Measurements from ENCODE around the gene NHLH2.

Gene NHLH2

GRCh38 chr1:115874904-115875303, 34.0 kb upstream of the NHLH2 start:
- ATAC-seq (ENCODE audit: insufficient read depth, low read depth) (no peak), DNase-seq (no peak)
- Histone ChIP-seq H3K4me3 (ENCODE audit: low read depth in 1 of 2, low read length in 2 of 2) (no peak overlapping the region), H2AFZ (ENCODE audit: low read depth, low read length) (no peak overlapping the region), H3K79me2 (ENCODE audit: insufficient read depth, low read length) (no peaks in the 10 kb centered on the region), H4K20me1 (ENCODE audit: insufficient read depth, low read length) (no peaks in the 10 kb centered on the region), H3K9me3 (ENCODE audit: insufficient read depth, low read length, severe bottlenecking) (no peaks in the 10 kb centered on the region), H3K27me3 (ENCODE audit: insufficient read depth, low read length, poor library complexity) (peaks cover 12% of the 10 kb centered on the region), H3K27ac (ENCODE audit: low read length) (no peak overlapping the region), H3K36me3 (ENCODE audit: insufficient read depth, low read length) (no peaks in the 10 kb centered on the region), H3K4me2 (ENCODE audit: insufficient read depth, low read length) (no peak overlapping the region), H3K9ac (ENCODE audit: low read depth, low read length) (no peak overlapping the region), H3K4me1 (ENCODE audit: insufficient read depth, low read length) (no peaks in the 10 kb centered on the region)
- no peak for TF ChIP-seq EZH2 (IDR thresholded peaks at IDR 0.05; ENCODE audit: borderline replicate concordance, low read depth, low read length, severe bottlenecking)

GRCh38 chr1:115874497-115874896, 33.6 kb upstream of the NHLH2 start:
- Histone ChIP-seq H3K27me3 (ENCODE audit: insufficient read depth, low read length, poor library complexity) (peaks cover 12% of the 10 kb centered on the region), H3K4me2 (ENCODE audit: insufficient read depth, low read length) (no peak overlapping the region)
- ATAC-seq (ENCODE audit: insufficient read depth, low read depth): no peak

GRCh38 chr1:115873184-115873583, 32.3 kb upstream of the NHLH2 start:
- Histone ChIP-seq H4K20me1 (ENCODE audit: insufficient read depth, low read length) (no peaks in the 10 kb centered on the region), H3K4me1 (ENCODE audit: insufficient read depth, low read length) (no peaks in the 10 kb centered on the region), H3K9ac (ENCODE audit: low read depth, low read length) (no peak overlapping the region), H3K36me3 (ENCODE audit: insufficient read depth, low read length) (no peaks in the 10 kb centered on the region), H3K27ac (ENCODE audit: low read length) (no peak overlapping the region), H3K9me3 (ENCODE audit: insufficient read depth, low read length, severe bottlenecking) (no peaks in the 10 kb centered on the region), H3K4me2 (ENCODE audit: insufficient read depth, low read length) (no peak overlapping the region), H3K27me3 (ENCODE audit: insufficient read depth, low read length, poor library complexity) (peaks cover 10% of the 10 kb centered on the region), H3K79me2 (ENCODE audit: insufficient read depth, low read length) (no peaks in the 10 kb centered on the region), H3K4me3 (ENCODE audit: low read depth in 1 of 2, low read length in 2 of 2) (no peak overlapping the region), H2AFZ (ENCODE audit: low read depth, low read length) (no peak overlapping the region)
- DNase-seq (no peak), ATAC-seq (ENCODE audit: insufficient read depth, low read depth) (no peak)
- TF ChIP-seq CTCF (IDR thresholded peaks at IDR 0.05; ENCODE audit: borderline replicate concordance, extremely low read depth, low read length, poor library complexity, severe bottlenecking) (no peak), EZH2 (IDR thresholded peaks at IDR 0.05; ENCODE audit: borderline replicate concordance, low read depth, low read length, severe bottlenecking) (no peak)

More at GRCh38 chr1:115874497-115874896, 33.6 kb upstream of the NHLH2 start:
- DNase-seq: no peak
- no peak overlapping the region for H3K9ac ChIP-seq (ENCODE audit: low read depth, low read length)
- H3K4me1 ChIP-seq (ENCODE audit: insufficient read depth, low read length): no peaks in the 10 kb centered on the region
- no peaks in the 10 kb centered on the region for H3K9me3 ChIP-seq (ENCODE audit: insufficient read depth, low read length, severe bottlenecking)
- TF ChIP-seq EZH2 (IDR thresholded peaks at IDR 0.05; ENCODE audit: borderline replicate concordance, low read depth, low read length, severe bottlenecking) (no peak), CTCF (IDR thresholded peaks at IDR 0.05; ENCODE audit: borderline replicate concordance, extremely low read depth, low read length, poor library complexity, severe bottlenecking) (no peak)
- H2AFZ ChIP-seq (ENCODE audit: low read depth, low read length): no peak overlapping the region
- no peak overlapping the region for H3K27ac ChIP-seq (ENCODE audit: low read length)
- no peaks in the 10 kb centered on the region for H3K36me3 ChIP-seq (ENCODE audit: insufficient read depth, low read length)
- no peaks in the 10 kb centered on the region for H3K79me2 ChIP-seq (ENCODE audit: insufficient read depth, low read length)
- H3K4me3 ChIP-seq (ENCODE audit: low read depth in 1 of 2, low read length in 2 of 2): no peak overlapping the region
- H4K20me1 ChIP-seq (ENCODE audit: insufficient read depth, low read length): no peaks in the 10 kb centered on the region

- no peaks in the 10 kb centered on the region for H3K9me3 ChIP-seq (ENCODE audit: insufficient read depth, low read length, severe bottlenecking)
- H2AFZ ChIP-seq (ENCODE audit: low read depth, low read length): no peak overlapping the region
- ATAC-seq (ENCODE audit: insufficient read depth, low read depth) (no peak), DNase-seq (no peak)
- no peaks in the 10 kb centered on the region for H3K36me3 ChIP-seq (ENCODE audit: insufficient read depth, low read length)
- TF ChIP-seq EZH2 (IDR thresholded peaks at IDR 0.05; ENCODE audit: borderline replicate concordance, low read depth, low read length, severe bottlenecking) (no peak), CTCF (IDR thresholded peaks at IDR 0.05; ENCODE audit: borderline replicate concordance, extremely low read depth, low read length, poor library complexity, severe bottlenecking) (no peak)
- H3K4me1 ChIP-seq (ENCODE audit: insufficient read depth, low read length): no peaks in the 10 kb centered on the region
- H3K9ac ChIP-seq (ENCODE audit: low read depth, low read length): no peak overlapping the region
- H3K79me2 ChIP-seq (ENCODE audit: insufficient read depth, low read length): no peaks in the 10 kb centered on the region
- H3K27me3 ChIP-seq (ENCODE audit: insufficient read depth, low read length, poor library complexity): peaks cover 15% of the 10 kb centered on the region
- no peak overlapping the region for H3K4me3 ChIP-seq (ENCODE audit: low read depth in 1 of 2, low read length in 2 of 2)
- H3K4me2 ChIP-seq (ENCODE audit: insufficient read depth, low read length): no peak overlapping the region
- no peak overlapping the region for H3K27ac ChIP-seq (ENCODE audit: low read length)
- no peaks in the 10 kb centered on the region for H4K20me1 ChIP-seq (ENCODE audit: insufficient read depth, low read length)
Observed at GRCh38 chr1:115869064-115869463, 28.1 kb upstream of the NHLH2 start.
